K562 (cell line): ENCODE results near the gene CNTN4. TPM values are rescaled to one million over a fixed set of nuclear protein-coding genes. Genes with fewer than 3 reads are reported as not detected.

ENCODE experiments used
- ATAC-seq: fragments of 200-7000 bp; cut with Tn5 transposase; 3 replicates; pipeline ENCODE4 v1.9.1; 2020; ENCODE audit warnings: moderate library complexity
- BruUV-seq: library from RNA; stranded (reverse); fragments of 400-500 nt; replicated peaks from 2 replicates; lab custom pipeline; 2021; lab: Mats Ljungman, UMichigan
- CTCF ChIA-PET: fragments of 300-600 bp; formaldehyde crosslinking; extraction: SDS; loops from one replicate; lab custom pipeline; 2021; ENCODE audit warnings: low intra/inter-chr PET ratio; lab: Yijun Ruan, JAX
- POLR2A ChIA-PET: fragments of 300-600, 350-650 bp; sonication (Branson Sonifier 250); formaldehyde crosslinking; extraction: SDS; loops from one replicate; lab custom pipeline; 2021; ENCODE audit warnings: antibody characterized with exemption, inconsistent platforms; lab: Yijun Ruan, JAX
- DNase-seq, 4 experiments: peaks; one replicate each; pipeline versions ENCODE4 v3.0.0 to v3.0.0-alpha.2; 2011 to 2018; ENCODE audit warnings: low spot score in 3 of 4, mixed read lengths in 3 of 4; ENCODE audit errors: extremely low read depth in 1 of 4
- FAIRE-seq: peaks from 2 replicates; lab custom pipeline; 2011; peaks lifted over from hg19 to GRCh38; lab: Jason Lieb, UNC
- H2AFZ ChIP-seq: 2 replicates; pipeline ENCODE4 v1.6.0; 2011; ENCODE audit warnings: low read depth, low read length, control low read depth, inconsistent platforms
- H3K27ac ChIP-seq: fragments of 200-600 bp; 3 replicates; pipeline ENCODE4 v1.8.0; 2011; ENCODE audit warnings: low read depth, mild to moderate bottlenecking, control low read depth, inconsistent platforms, low read length, moderate library complexity, mixed read lengths; ENCODE audit errors: extremely low read depth
- H3K27me3 ChIP-seq, 2 experiments: fragments of 300-600 bp in 1 of 2; 2 replicates in 1 of 2; 3 replicates in 1 of 2; pipeline versions ENCODE4 v1.6.0 to v1.8.0; 2011; ENCODE audit warnings: inconsistent platforms in 2 of 2, low read length in 2 of 2, mild to moderate bottlenecking in 1 of 2, mixed read lengths in 1 of 2, moderate library complexity in 1 of 2; ENCODE audit not compliant: control insufficient read depth in 2 of 2, insufficient read depth in 2 of 2
- H3K36me3 ChIP-seq: fragments of 300-600 bp; 3 replicates; pipeline ENCODE4 v1.8.0; 2011; ENCODE audit warnings: mild to moderate bottlenecking, low read length, inconsistent platforms; ENCODE audit not compliant: control insufficient read depth, insufficient read depth
- H3K4me1 ChIP-seq, 2 experiments: fragments of 200-600 bp in 1 of 2; replicated peaks in 1 of 2; 2 replicates in 1 of 2; 3 replicates in 1 of 2; pipeline versions ENCODE4 v1.5.1 to v1.8.0; 2011; ENCODE audit warnings: inconsistent platforms in 2 of 2, low read length in 2 of 2, mild to moderate bottlenecking in 1 of 2, mixed read lengths in 1 of 2, moderate library complexity in 1 of 2; ENCODE audit not compliant: control insufficient read depth in 2 of 2, insufficient read depth in 2 of 2
- H3K4me2 ChIP-seq: 2 replicates; pipeline ENCODE4 v1.6.1; 2011; ENCODE audit warnings: low read length, control low read depth, inconsistent platforms, mixed read lengths; ENCODE audit not compliant: insufficient read depth
- H3K4me3 ChIP-seq: fragments of 200-600 bp; sonication (generic), shearing (Covaris generic); 2 replicates; pipeline ENCODE4 v1.5.1; 2016; ENCODE audit warnings: control low read depth, inconsistent platforms
- H3K79me2 ChIP-seq: fragments of 200-600 bp; 3 replicates; pipeline ENCODE4 v1.8.0; 2011; ENCODE audit warnings: low read length, inconsistent platforms; ENCODE audit not compliant: control insufficient read depth, insufficient read depth
- H3K9ac ChIP-seq, 2 experiments: 2 replicates each; pipeline versions ENCODE4 v1.6.0 to v1.6.1; 2011; ENCODE audit warnings: low read depth in 2 of 2, low read length in 2 of 2, control low read depth in 1 of 2, inconsistent platforms in 1 of 2, mild to moderate bottlenecking in 1 of 2, mixed read lengths in 1 of 2; ENCODE audit not compliant: insufficient read depth in 1 of 2
- H3K9me1 ChIP-seq: one replicate; pipeline ENCODE4 v1.6.0; 2011; ENCODE audit warnings: inconsistent platforms, mild to moderate bottlenecking, low read length, moderate library complexity; ENCODE audit not compliant: control insufficient read depth, insufficient read depth
- H3K9me3 ChIP-seq: replicated peaks from 2 replicates; pipeline ENCODE4 v1.5.1; 2011; ENCODE audit warnings: low read depth, low read length, inconsistent platforms; ENCODE audit not compliant: control insufficient read depth, insufficient read depth
- H4K20me1 ChIP-seq: replicated peaks from 2 replicates; pipeline ENCODE4 v1.6.1; 2011; ENCODE audit warnings: low read length, inconsistent platforms, mixed read lengths; ENCODE audit not compliant: control insufficient read depth, insufficient read depth
- POLR2B ChIP-seq: fragments of 450-650 bp; IDR thresholded peaks from 2 replicates; pipeline ENCODE4 v1.6.1; 2018; ENCODE audit warnings: low read depth; ENCODE audit not compliant: partially characterized antibody
- TAF7 ChIP-seq: fragments of 450-650 bp; IDR thresholded peaks from 2 replicates; pipeline ENCODE4 v1.6.1; 2016; ENCODE audit warnings: missing genetic modification characterization, missing compliant biosample characterization
- ZNF184 ChIP-seq: sonication (generic); formaldehyde crosslinking; IDR thresholded peaks from 2 replicates; pipeline ENCODE4 v1.5.0; 2020; ENCODE audit warnings: missing genetic modification reagents
- ZNF316 ChIP-seq: fragments of 450-650 bp; IDR thresholded peaks from 2 replicates; pipeline ENCODE4 v1.6.1; 2016
- WGBS: fragments of 100-300 bp; shearing (Covaris generic); methylation state at CpG from one replicate; pipeline ENCODE4 v1.1.6; 2016; ENCODE audit warnings: low coverage, mixed read lengths; ENCODE audit not compliant: insufficient coverage; ENCODE audit errors: missing lambda C conversion rate; 5-methylcytosine and 5-hydroxymethylcytosine counted together
- in situ Hi-C: fragments of 300-500 bp; cut with MboI; formaldehyde crosslinking; loops from 4 replicates; pipeline ENCODE4 v1.15.0; 2018; ENCODE audit warnings: inconsistent platforms, mixed read lengths
- intact Hi-C: fragments of 100-400 bp; cut with micrococcal nuclease; formaldehyde crosslinking; loops from 2 replicates; pipeline ENCODE4 v1.14.2; 2022
- polyA plus RNA-seq, 8 experiments: library from polyadenylated mRNA; depleted of rRNA in 4 of 8; stranded (reverse) in 5 of 8; unstranded in 3 of 8; fragments of >200 nt; fragmentation: Nextera tagmentation in 2 of 8; fragmentation: Illumina TruSeq in 1 of 8; extraction: Ambion mirVana in 2 of 8; extraction: Trizol in 1 of 8; gene quantifications; 2 replicates each; pipeline versions ENCODE4 v1.2.1 to v1.2.3, GENCODE V29; 2011 to 2014; ENCODE audit warnings: inconsistent platforms in 1 of 8, missing spikeins in 1 of 8
- total RNA-seq, 7 experiments: library from RNA; depleted of rRNA in 6 of 7; stranded (reverse); fragments of >200 nt in 6 of 7; fragmentation: Illumina TruSeq in 2 of 7; extraction: Trizol in 2 of 7; gene quantifications; 2 replicates each; pipeline versions ENCODE4 v1.2.1 to v1.2.3, GENCODE V29; 2011 to 2021; ENCODE audit warnings: low replicate concordance in 1 of 7
- TF ChIP-seq, protein P1 (sequence below): sonication (generic); formaldehyde crosslinking; IDR thresholded peaks from 2 replicates; pipeline ENCODE4 v1.8.0; 2022; ENCODE audit warnings: mild to moderate bottlenecking, missing genetic modification reagents
- TF ChIP-seq, protein P2 (sequence below): fragments of 200-800 bp; sonication (Bioruptor generic); IDR thresholded peaks from 2 replicates; pipeline ENCODE4 v1.6.1; 2017; ENCODE audit warnings: missing genetic modification characterization, missing compliant biosample characterization
- TF ChIP-seq, protein P3 (sequence below): fragments of 200-600 bp; sonication (generic); IDR thresholded peaks from one replicate; pipeline ENCODE4 v1.6.1; 2012; ENCODE audit warnings: mild to moderate bottlenecking, low read depth, low read length, inconsistent platforms

The CNTN4 gene
- total and polyA plus RNA-seq, 9 of the 15 experiments (the other 6 are each of a cell fraction or from before 2014, with no cell fraction given): not detected

DNA sequence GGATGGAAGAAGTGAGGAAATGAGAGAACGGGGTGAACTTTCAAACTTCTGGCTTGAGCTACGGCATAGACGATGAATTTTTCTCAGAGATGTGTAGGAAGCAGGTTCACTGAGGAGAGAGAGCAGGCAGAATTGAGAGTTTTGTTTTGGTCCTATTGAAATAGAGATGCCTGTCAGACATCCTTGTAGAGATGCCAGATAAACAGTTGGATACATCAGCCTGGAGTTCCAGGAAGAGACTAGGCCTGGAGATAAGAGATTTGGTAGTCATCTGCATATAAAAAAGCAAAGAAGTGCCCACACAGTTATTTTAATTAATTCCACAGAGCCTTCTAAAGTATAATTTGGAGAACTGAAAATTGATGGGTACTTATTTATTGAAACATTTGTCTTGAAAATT is 515.9 kb downstream of the CNTN4 start:
- no peaks in the 10 kb centered on the region for H3K27me3 ChIP-seq
- no peak overlapping the region for H3K9ac ChIP-seq
- H3K79me2 ChIP-seq: no peaks in the 10 kb centered on the region
- 0% methylated on average over 3 of the region's 3 CpGs for WGBS
- CTCF ChIA-PET: no interaction called here
- H3K9me1 ChIP-seq: no peaks in the 10 kb centered on the region
- H2AFZ ChIP-seq: no peak overlapping the region
- intact Hi-C loops: no loop called here
- DNase-seq: no peak
- H3K27ac ChIP-seq: no peak overlapping the region
- FAIRE-seq: no peak
- H3K4me2 ChIP-seq: no peak overlapping the region
- in situ Hi-C loops: no loop called here
- H3K4me3 ChIP-seq: no peak overlapping the region
- H3K9me3 ChIP-seq: no peaks in the 10 kb centered on the region
- TF ChIP-seq POLR2B (no peak), TAF7 (tag) (no peak), ZNF184 (CRISPR knock-in tag) (no peak), ZNF316 (no peak)
- TF ChIP-seq, protein P1, sequence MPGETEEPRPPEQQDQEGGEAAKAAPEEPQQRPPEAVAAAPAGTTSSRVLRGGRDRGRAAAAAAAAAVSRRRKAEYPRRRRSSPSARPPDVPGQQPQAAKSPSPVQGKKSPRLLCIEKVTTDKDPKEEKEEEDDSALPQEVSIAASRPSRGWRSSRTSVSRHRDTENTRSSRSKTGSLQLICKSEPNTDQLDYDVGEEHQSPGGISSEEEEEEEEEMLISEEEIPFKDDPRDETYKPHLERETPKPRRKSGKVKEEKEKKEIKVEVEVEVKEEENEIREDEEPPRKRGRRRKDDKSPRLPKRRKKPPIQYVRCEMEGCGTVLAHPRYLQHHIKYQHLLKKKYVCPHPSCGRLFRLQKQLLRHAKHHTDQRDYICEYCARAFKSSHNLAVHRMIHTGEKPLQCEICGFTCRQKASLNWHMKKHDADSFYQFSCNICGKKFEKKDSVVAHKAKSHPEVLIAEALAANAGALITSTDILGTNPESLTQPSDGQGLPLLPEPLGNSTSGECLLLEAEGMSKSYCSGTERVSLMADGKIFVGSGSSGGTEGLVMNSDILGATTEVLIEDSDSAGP (CRISPR knock-in tag): no peak
- TF ChIP-seq, protein P2, sequence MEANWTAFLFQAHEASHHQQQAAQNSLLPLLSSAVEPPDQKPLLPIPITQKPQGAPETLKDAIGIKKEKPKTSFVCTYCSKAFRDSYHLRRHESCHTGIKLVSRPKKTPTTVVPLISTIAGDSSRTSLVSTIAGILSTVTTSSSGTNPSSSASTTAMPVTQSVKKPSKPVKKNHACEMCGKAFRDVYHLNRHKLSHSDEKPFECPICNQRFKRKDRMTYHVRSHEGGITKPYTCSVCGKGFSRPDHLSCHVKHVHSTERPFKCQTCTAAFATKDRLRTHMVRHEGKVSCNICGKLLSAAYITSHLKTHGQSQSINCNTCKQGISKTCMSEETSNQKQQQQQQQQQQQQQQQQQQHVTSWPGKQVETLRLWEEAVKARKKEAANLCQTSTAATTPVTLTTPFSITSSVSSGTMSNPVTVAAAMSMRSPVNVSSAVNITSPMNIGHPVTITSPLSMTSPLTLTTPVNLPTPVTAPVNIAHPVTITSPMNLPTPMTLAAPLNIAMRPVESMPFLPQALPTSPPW (CRISPR knock-in tag): no peak
- TF ChIP-seq, protein P3, sequence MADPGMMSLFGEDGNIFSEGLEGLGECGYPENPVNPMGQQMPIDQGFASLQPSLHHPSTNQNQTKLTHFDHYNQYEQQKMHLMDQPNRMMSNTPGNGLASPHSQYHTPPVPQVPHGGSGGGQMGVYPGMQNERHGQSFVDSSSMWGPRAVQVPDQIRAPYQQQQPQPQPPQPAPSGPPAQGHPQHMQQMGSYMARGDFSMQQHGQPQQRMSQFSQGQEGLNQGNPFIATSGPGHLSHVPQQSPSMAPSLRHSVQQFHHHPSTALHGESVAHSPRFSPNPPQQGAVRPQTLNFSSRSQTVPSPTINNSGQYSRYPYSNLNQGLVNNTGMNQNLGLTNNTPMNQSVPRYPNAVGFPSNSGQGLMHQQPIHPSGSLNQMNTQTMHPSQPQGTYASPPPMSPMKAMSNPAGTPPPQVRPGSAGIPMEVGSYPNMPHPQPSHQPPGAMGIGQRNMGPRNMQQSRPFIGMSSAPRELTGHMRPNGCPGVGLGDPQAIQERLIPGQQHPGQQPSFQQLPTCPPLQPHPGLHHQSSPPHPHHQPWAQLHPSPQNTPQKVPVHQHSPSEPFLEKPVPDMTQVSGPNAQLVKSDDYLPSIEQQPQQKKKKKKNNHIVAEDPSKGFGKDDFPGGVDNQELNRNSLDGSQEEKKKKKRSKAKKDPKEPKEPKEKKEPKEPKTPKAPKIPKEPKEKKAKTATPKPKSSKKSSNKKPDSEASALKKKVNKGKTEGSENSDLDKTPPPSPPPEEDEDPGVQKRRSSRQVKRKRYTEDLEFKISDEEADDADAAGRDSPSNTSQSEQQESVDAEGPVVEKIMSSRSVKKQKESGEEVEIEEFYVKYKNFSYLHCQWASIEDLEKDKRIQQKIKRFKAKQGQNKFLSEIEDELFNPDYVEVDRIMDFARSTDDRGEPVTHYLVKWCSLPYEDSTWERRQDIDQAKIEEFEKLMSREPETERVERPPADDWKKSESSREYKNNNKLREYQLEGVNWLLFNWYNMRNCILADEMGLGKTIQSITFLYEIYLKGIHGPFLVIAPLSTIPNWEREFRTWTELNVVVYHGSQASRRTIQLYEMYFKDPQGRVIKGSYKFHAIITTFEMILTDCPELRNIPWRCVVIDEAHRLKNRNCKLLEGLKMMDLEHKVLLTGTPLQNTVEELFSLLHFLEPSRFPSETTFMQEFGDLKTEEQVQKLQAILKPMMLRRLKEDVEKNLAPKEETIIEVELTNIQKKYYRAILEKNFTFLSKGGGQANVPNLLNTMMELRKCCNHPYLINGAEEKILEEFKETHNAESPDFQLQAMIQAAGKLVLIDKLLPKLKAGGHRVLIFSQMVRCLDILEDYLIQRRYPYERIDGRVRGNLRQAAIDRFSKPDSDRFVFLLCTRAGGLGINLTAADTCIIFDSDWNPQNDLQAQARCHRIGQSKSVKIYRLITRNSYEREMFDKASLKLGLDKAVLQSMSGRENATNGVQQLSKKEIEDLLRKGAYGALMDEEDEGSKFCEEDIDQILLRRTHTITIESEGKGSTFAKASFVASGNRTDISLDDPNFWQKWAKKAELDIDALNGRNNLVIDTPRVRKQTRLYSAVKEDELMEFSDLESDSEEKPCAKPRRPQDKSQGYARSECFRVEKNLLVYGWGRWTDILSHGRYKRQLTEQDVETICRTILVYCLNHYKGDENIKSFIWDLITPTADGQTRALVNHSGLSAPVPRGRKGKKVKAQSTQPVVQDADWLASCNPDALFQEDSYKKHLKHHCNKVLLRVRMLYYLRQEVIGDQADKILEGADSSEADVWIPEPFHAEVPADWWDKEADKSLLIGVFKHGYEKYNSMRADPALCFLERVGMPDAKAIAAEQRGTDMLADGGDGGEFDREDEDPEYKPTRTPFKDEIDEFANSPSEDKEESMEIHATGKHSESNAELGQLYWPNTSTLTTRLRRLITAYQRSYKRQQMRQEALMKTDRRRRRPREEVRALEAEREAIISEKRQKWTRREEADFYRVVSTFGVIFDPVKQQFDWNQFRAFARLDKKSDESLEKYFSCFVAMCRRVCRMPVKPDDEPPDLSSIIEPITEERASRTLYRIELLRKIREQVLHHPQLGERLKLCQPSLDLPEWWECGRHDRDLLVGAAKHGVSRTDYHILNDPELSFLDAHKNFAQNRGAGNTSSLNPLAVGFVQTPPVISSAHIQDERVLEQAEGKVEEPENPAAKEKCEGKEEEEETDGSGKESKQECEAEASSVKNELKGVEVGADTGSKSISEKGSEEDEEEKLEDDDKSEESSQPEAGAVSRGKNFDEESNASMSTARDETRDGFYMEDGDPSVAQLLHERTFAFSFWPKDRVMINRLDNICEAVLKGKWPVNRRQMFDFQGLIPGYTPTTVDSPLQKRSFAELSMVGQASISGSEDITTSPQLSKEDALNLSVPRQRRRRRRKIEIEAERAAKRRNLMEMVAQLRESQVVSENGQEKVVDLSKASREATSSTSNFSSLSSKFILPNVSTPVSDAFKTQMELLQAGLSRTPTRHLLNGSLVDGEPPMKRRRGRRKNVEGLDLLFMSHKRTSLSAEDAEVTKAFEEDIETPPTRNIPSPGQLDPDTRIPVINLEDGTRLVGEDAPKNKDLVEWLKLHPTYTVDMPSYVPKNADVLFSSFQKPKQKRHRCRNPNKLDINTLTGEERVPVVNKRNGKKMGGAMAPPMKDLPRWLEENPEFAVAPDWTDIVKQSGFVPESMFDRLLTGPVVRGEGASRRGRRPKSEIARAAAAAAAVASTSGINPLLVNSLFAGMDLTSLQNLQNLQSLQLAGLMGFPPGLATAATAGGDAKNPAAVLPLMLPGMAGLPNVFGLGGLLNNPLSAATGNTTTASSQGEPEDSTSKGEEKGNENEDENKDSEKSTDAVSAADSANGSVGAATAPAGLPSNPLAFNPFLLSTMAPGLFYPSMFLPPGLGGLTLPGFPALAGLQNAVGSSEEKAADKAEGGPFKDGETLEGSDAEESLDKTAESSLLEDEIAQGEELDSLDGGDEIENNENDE: no peak
- H3K4me1 ChIP-seq: no peaks in the 10 kb centered on the region
- ATAC-seq: no peak
- BruUV-seq: no TSS peak
- no peaks in the 10 kb centered on the region for H3K36me3 ChIP-seq
- H4K20me1 ChIP-seq: no peaks in the 10 kb centered on the region
- POLR2A ChIA-PET: no interaction called here
